Trophoblast cell (in vitro differentiated cells and primary cell): ENCODE measurements around the gene GUK1.
A peak's percentile ranks its signal among the peaks of the same experiment; 100 is the strongest.

ENCODE experiments used
- DNase-seq, 2 donors: peaks; one replicate each; pipeline ENCODE4 v3.0.0-alpha.2; 2016
- H2AFZ ChIP-seq: 2 replicates; pipeline ENCODE4 v1.6.1; 2013; ENCODE audit warnings: low read length, moderate library complexity, mild to moderate bottlenecking; ENCODE audit not compliant: insufficient read depth, poor library complexity
- H2AK5ac ChIP-seq: 2 replicates; pipeline ENCODE4 v1.6.1; 2013; ENCODE audit warnings: mild to moderate bottlenecking, low read length
- H2BK120ac ChIP-seq: 2 replicates; pipeline ENCODE4 v1.6.1; 2013; ENCODE audit warnings: low read length, mild to moderate bottlenecking, moderate library complexity; ENCODE audit not compliant: insufficient read depth, poor library complexity
- H2BK12ac ChIP-seq: 2 replicates; pipeline ENCODE4 v1.6.1; 2013; ENCODE audit warnings: mild to moderate bottlenecking, low read length, moderate library complexity
- H2BK5ac ChIP-seq: 2 replicates; pipeline ENCODE4 v1.6.1; 2013; ENCODE audit warnings: low read length, low read depth, moderate library complexity, mild to moderate bottlenecking; ENCODE audit not compliant: poor library complexity
- H3K14ac ChIP-seq: 2 replicates; pipeline ENCODE4 v1.6.1; 2013; ENCODE audit warnings: mild to moderate bottlenecking, low read length
- H3K18ac ChIP-seq: 2 replicates; pipeline ENCODE4 v1.6.1; 2013; ENCODE audit warnings: mild to moderate bottlenecking, low read length
- H3K23ac ChIP-seq: 2 replicates; pipeline ENCODE4 v1.6.1; 2013; ENCODE audit warnings: low read length
- H3K27ac ChIP-seq: 2 replicates; pipeline ENCODE4 v1.5.1; 2013; ENCODE audit warnings: low read depth, mild to moderate bottlenecking, inconsistent platforms, low read length, moderate library complexity
- H3K27me3 ChIP-seq: 2 replicates; pipeline ENCODE4 v1.6.1; 2013; ENCODE audit warnings: inconsistent platforms, mild to moderate bottlenecking, low read length, moderate library complexity; ENCODE audit not compliant: insufficient read depth
- H3K36me3 ChIP-seq, 2 experiments: 1 replicate in 1 of 2; 2 replicates in 1 of 2; pipeline ENCODE4 v1.6.1; 2013; ENCODE audit warnings: low read length in 2 of 2, mild to moderate bottlenecking in 2 of 2, moderate library complexity in 1 of 2; ENCODE audit not compliant: insufficient read depth in 2 of 2, control insufficient read depth in 1 of 2
- H3K4ac ChIP-seq: 2 replicates; pipeline ENCODE4 v1.6.1; 2013; ENCODE audit warnings: low read depth, mild to moderate bottlenecking, low read length, moderate library complexity
- H3K4me1 ChIP-seq, 2 experiments: 1 replicate in 1 of 2; 2 replicates in 1 of 2; pipeline ENCODE4 v1.6.1; 2013; ENCODE audit warnings: low read length in 2 of 2, mild to moderate bottlenecking in 2 of 2, moderate library complexity in 1 of 2; ENCODE audit not compliant: insufficient read depth in 2 of 2, control insufficient read depth in 1 of 2
- H3K4me2 ChIP-seq: 2 replicates; pipeline ENCODE4 v1.6.1; 2013; ENCODE audit warnings: inconsistent platforms, mild to moderate bottlenecking, low read length, moderate library complexity
- H3K4me3 ChIP-seq: 2 replicates; pipeline ENCODE4 v1.5.1; 2013; ENCODE audit warnings: mild to moderate bottlenecking, low read depth, low read length, inconsistent platforms
- H3K79me1 ChIP-seq: one replicate; pipeline ENCODE4 v1.6.1; 2013; ENCODE audit warnings: low read length
- H3K79me2 ChIP-seq: 2 replicates; pipeline ENCODE4 v1.6.1; 2013; ENCODE audit warnings: low read length, mild to moderate bottlenecking; ENCODE audit not compliant: control insufficient read depth, insufficient read depth, poor library complexity
- H3K9ac ChIP-seq: 2 replicates; pipeline ENCODE4 v1.6.1; 2013; ENCODE audit warnings: mild to moderate bottlenecking, low read length
- H3K9me3 ChIP-seq: 2 replicates; pipeline ENCODE4 v1.6.1; 2013; ENCODE audit warnings: low read depth, mild to moderate bottlenecking, control low read depth, inconsistent platforms, low read length; ENCODE audit not compliant: insufficient read depth
- H4K12ac ChIP-seq: 2 replicates; pipeline ENCODE4 v1.6.1; 2013; ENCODE audit warnings: low read depth, mild to moderate bottlenecking, low read length, moderate library complexity
- H4K8ac ChIP-seq: 2 replicates; pipeline ENCODE4 v1.6.1; 2013; ENCODE audit warnings: low read depth, mild to moderate bottlenecking, low read length, moderate library complexity
- H4K91ac ChIP-seq: one replicate; pipeline ENCODE4 v1.6.1; 2013; ENCODE audit warnings: low read depth, mild to moderate bottlenecking, low read length, moderate library complexity
- WGBS: extraction: QIAGEN DNeasy Blood & Tissue Kit; methylation state at CpG from one replicate; pipeline ENCODE4 v1.1.7; 2013; ENCODE audit warnings: missing lambda C conversion rate; ENCODE audit not compliant: insufficient read length, insufficient coverage; ENCODE audit errors: extremely low coverage; 5-methylcytosine and 5-hydroxymethylcytosine counted together

The GUK1 gene

GRCh38 chr1:228150461-228151179 is 10.5 kb downstream of the GUK1 start:
- Histone ChIP-seq H2AK5ac (peak overlapping the region; percentile 60), H3K4me1 (peaks cover 21 to 22% of the 10 kb centered on the region in 2 experiments), H2AFZ (peak overlapping the region; percentile 17), H3K18ac (peak overlapping the region; percentile 42), H3K14ac (peak overlapping the region; percentile 49), H3K4ac (no peak overlapping the region), H4K8ac (no peak overlapping the region), H2BK120ac (peak overlapping the region; percentile 61), H3K4me2 (no peak overlapping the region), H3K27me3 (no peaks in the 10 kb centered on the region), H3K4me3 (no peak overlapping the region), H3K9me3 (peaks cover 2% of the 10 kb centered on the region), H3K79me1 (peaks cover 11% of the 10 kb centered on the region), H3K23ac (no peak overlapping the region), H3K9ac (no peak overlapping the region), H4K12ac (no peak overlapping the region), H2BK5ac (no peak overlapping the region), H4K91ac (peak overlapping the region; percentile 32), H2BK12ac (no peak overlapping the region), H3K79me2 (peaks cover 3% of the 10 kb centered on the region), H3K27ac (no peak overlapping the region), H3K36me3 (peaks cover 31 to 38% of the 10 kb centered on the region in 2 experiments)
- no peak for DNase-seq
- no CpG with 5 or more reads among the region's 17 CpGs for WGBS

- Histone ChIP-seq H3K9me3 (peaks cover 2% of the 10 kb centered on the region), H3K79me1 (peaks cover 11% of the 10 kb centered on the region), H4K8ac (no peak overlapping the region), H3K14ac (no peak overlapping the region), H3K27ac (no peak overlapping the region), H3K9ac (no peak overlapping the region), H2BK120ac (no peak overlapping the region), H4K12ac (no peak overlapping the region), H3K18ac (peak overlapping the region; percentile 30), H3K79me2 (peaks cover 3% of the 10 kb centered on the region), H2BK5ac (no peak overlapping the region), H2AFZ (no peak overlapping the region), H3K4ac (no peak overlapping the region), H3K4me3 (no peak overlapping the region), H3K27me3 (no peaks in the 10 kb centered on the region), H3K4me1 (peaks cover 21 to 22% of the 10 kb centered on the region in 2 experiments), H2AK5ac (peak overlapping the region; percentile 50), H3K23ac (no peak overlapping the region), H2BK12ac (no peak overlapping the region), H3K4me2 (no peak overlapping the region), H3K36me3 (peaks cover 25 to 30% of the 10 kb centered on the region in 2 experiments), H4K91ac (peak overlapping the region; percentile 25)
- WGBS: no CpG with 5 or more reads among the region's 12 CpGs
- DNase-seq: no peak
Measured at GRCh38 chr1:228151180-228151925, 11.3 kb downstream of the GUK1 start.

- Histone ChIP-seq H3K27ac (no peak overlapping the region), H2AK5ac (no peak overlapping the region), H3K18ac (no peak overlapping the region), H2BK5ac (no peak overlapping the region), H2BK120ac (no peak overlapping the region), H3K9me3 (no peaks in the 10 kb centered on the region), H3K4ac (no peak overlapping the region), H3K79me2 (peaks cover 3% of the 10 kb centered on the region), H4K91ac (no peak overlapping the region), H3K4me2 (no peak overlapping the region), H2BK12ac (no peak overlapping the region), H3K4me1 (peaks cover 21 to 22% of the 10 kb centered on the region in 2 experiments), H4K12ac (no peak overlapping the region), H3K79me1 (peaks cover 11% of the 10 kb centered on the region), H3K9ac (no peak overlapping the region), H2AFZ (no peak overlapping the region), H3K23ac (no peak overlapping the region), H3K36me3 (peaks cover 17 to 21% of the 10 kb centered on the region in 2 experiments), H4K8ac (no peak overlapping the region), H3K4me3 (no peak overlapping the region), H3K27me3 (no peaks in the 10 kb centered on the region), H3K14ac (no peak overlapping the region)
- DNase-seq: no peak
- WGBS: no CpG with 5 or more reads among the region's 19 CpGs
Measured at GRCh38 chr1:228152097-228152917, 12.2 kb downstream of the GUK1 start.

- Histone ChIP-seq H3K27ac (no peak overlapping the region), H3K18ac (no peak overlapping the region), H3K23ac (no peak overlapping the region), H2AK5ac (no peak overlapping the region), H3K36me3 (peaks cover 13 to 15% of the 10 kb centered on the region in 2 experiments), H3K14ac (no peak overlapping the region), H3K4me2 (no peak overlapping the region), H3K79me1 (peaks cover 11% of the 10 kb centered on the region), H4K91ac (no peak overlapping the region), H2BK12ac (no peak overlapping the region), H4K8ac (no peak overlapping the region), H3K27me3 (no peaks in the 10 kb centered on the region), H2BK5ac (no peak overlapping the region), H2AFZ (no peak overlapping the region), H3K4ac (no peak overlapping the region), H3K4me1 (peaks cover 21 to 22% of the 10 kb centered on the region in 2 experiments), H3K79me2 (peaks cover 3% of the 10 kb centered on the region), H3K9me3 (no peaks in the 10 kb centered on the region), H4K12ac (no peak overlapping the region), H3K4me3 (no peak overlapping the region), H2BK120ac (no peak overlapping the region), H3K9ac (no peak overlapping the region)
- WGBS: no CpG with 5 or more reads among the region's 3 CpGs
- no peak for DNase-seq
Measured at GRCh38 chr1:228152918-228153258, 12.8 kb downstream of the GUK1 start.
